HT1080 (cell line): ENCODE results near the gene OBSCN. TPM values are rescaled to one million over a fixed set of nuclear protein-coding genes. Genes with fewer than 3 reads are reported as not detected.
"Not testable (repeated sequence)": the region's sequence is repeated elsewhere in the genome, so short reads cannot be mapped to it uniquely, and the experiment has no call there.

Experiments
- DNase-seq: peaks from one replicate; pipeline ENCODE4 v3.0.0-alpha.2; 2015; ENCODE audit warnings: low read depth
- total RNA-seq: library from RNA; depleted of rRNA; stranded (reverse); fragments of >200 nt; shearing (Covaris generic); gene quantifications from 2 replicates; pipeline ENCODE4 v1.2.3, GENCODE V29; 2014

OBSCN gene
- total RNA-seq, 1 experiment from 2014 or later, result 0.66 TPM

DNA sequence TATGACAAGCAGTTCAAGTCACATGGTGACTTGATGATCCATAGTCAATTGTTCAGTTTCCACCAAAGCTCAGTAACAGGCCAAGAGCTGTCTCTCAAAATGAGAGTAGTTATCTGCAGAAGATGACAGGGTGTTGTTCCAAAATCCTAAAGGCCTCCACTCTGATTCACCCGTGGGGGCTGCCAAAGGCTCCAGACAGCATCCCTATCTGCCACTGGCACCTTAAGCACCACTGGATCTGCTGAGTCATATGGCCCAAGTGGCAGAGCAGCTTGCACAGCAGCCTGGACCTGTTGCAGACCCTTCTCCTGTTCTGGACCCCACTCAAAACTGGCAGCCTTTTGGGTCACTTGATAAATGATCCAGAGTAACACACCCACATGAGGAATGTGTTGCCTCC is 44.6 kb downstream of the OBSCN start:
- not testable (repeated sequence) for DNase-seq

DNA sequence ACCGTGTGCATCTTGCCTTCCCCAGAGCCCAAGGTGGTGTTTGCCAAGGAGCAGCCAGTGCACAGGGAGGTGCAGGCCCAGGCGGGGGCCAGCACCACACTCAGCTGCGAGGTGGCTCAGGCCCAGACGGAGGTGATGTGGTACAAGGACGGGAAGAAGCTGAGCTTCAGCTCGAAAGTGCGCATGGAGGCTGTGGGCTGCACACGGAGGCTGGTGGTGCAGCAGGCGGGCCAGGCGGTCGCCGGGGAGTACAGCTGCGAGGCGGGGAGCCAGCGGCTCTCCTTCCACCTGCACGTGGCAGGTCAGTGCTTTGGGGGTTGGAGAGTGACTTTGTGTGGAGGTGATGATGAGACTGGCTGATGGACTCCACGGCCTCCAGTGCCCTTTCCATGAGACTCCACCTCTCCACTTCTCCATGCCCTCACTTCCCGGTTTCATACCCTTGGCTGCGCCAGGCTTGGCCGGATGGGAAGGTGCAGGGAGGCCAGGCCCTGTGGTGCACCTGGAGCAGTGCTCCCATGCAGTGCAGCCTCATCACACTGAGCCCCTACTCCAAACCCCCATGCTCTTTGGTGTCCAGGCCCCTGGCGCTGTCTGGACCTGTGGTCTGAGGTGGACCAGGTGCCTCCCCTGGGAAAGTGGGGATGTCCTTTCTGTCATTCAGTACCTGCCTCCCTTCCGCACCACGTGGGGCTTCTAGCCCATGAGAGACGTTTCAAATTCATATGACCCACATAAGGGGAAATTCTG is 49.0 kb downstream of the OBSCN start:
- no peak for DNase-seq

DNA sequence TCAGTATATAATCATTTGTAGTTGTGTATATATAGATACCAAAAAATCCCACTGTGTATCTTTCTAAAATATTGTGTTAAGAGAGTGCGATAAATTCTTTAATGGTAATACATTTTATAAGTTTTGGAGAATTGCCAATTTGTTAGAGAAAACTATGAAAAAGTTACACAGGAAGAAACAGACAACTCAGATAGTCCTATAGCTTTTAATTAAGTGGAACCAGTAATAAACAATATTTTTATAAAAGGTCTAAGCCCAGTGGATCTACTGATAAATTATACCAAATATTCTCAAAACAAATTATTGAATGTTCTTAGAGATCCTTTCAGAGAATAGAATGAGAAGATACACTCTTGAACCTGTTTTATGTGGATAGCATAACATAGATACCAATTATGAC is 50.6 kb downstream of the OBSCN start:
- DNase-seq, result no peak

DNA sequence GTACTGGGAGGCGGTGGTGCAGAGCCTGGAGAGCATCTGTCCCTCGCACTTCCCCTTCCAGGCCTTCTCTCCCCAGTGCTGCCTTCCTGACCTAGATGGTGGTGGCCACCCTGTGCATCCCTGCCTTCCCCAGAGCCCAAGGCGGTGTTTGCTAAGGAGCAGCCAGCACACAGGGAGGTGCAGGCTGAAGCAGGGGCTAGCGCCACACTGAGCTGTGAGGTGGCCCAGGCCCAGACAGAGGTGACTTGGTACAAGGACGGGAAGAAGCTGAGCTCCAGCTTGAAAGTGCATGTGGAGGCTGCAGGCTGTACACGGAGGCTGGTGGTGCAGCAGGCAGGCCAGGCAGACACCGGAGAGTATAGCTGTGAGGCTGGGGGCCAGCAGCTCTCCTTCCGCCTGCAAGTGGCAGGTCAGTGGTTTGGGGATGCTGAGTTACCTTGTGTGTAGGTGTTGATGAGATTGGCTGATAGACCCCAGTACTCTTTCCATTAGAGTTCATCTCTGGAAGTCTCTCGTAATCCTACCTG is 51.6 kb downstream of the OBSCN start:
- no peak for DNase-seq

DNA sequence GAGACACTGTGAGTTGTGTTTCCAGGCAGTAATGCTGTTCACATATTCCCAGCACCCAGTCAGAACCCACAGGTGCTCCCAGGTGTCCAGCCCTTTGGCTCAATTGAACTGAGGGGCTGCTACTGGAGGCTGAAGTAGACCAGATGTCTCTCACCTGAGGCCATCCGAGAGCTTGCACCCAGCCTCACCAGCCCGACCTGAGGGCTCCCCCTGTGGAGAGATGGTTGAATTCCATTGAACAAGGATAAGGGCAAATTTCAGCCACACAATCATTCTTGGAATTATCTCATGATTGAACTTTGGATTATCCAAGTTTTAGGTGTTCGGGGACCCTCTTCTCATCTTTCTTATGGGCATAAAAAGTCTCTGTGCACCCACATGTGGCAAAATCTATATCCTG is 52.1 kb downstream of the OBSCN start:
- DNase-seq, result no peak

DNA sequence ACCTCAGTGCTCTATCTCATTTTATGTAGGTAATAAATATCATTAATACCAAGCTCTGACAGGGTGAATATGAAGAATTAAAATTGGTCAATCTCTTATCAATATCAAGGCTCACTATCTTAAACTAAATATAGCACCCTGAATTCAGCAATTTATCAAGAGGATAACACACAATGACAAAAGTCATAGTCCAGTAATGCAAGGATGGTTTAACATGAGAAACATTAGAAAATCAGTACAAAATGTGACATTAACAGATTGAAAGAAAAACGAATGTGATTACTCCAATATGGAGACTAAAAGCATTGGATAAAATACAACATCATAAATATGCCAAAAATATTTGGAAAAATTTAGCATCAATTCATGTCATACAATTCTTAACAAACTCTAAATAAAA is 53.9 kb downstream of the OBSCN start:
- DNase-seq, result no peak

DNA sequence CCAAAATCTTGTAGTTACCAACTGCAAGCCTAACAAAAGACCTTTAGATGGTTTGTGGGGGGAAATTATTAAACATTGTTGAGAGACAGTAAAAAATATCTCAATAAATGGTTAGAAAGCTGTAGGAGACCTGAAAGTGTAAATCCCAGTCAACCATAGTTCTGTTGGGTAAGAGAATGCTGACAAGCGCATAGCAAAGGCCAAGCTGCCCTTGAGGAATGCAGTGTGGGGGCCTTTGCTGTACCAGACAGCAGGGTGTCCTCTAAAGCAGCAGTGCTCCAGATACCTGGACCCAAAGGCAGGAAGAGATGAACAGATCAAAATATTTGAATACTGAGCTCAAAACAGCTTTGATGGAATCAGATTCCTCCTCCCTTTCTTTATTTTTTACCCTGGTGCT is 54.6 kb downstream of the OBSCN start:
- no peak for DNase-seq

DNA sequence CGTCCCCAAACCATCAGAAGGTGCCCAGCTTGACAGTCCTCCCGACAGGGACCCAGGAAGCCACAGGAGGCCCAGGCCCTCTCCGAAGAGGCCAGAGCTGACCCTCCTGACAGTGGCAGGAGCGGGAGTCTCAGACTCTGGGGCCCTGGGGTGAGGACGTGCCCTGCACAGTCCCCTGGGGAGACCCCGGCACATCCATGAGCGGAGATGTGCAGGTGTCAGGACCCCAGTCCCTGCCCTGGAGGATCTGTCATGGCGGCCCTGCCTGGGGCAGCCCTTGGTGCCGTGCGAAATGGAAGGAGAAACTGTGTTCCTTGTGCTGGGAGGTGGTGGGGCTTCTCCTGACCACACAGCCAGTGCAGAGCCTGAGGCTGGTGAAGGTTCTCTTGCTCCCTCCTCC is 55.8 kb downstream of the OBSCN start:
- no peak for DNase-seq

DNA sequence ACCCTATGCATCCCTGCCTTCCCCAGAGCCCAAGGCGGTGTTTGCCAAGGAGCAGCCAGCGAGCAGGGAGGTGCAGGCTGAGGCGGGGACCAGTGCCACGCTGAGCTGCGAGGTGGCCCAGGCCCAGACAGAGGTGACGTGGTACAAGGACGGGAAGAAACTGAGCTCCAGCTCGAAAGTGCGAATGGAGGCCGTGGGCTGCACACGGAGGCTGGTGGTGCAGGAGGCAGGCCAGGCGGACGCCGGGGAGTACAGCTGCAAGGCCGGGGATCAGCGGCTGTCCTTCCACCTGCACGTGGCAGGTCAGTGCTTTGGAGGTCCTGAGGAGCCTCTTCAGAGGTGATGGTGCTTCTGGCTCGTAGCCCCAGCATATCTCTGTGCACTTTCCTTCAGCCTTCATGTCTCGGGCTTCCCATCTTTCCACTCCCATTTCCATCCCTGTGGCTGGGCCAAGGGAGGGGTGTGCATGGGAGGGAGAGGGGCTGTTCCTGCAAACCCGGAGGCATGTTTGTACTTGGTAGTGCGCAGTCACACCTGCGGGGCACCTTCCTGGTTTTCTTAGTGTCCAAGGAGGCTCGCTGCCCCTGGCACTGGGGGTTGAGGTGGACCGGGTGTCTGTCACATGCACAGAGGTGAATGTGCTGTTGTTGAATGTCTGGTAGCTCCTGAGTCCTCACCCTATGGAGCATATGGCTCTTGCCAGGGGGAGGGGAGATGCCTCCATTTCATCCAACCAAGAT is 56.4 kb downstream of the OBSCN start:
- DNase-seq, result no peak

DNA sequence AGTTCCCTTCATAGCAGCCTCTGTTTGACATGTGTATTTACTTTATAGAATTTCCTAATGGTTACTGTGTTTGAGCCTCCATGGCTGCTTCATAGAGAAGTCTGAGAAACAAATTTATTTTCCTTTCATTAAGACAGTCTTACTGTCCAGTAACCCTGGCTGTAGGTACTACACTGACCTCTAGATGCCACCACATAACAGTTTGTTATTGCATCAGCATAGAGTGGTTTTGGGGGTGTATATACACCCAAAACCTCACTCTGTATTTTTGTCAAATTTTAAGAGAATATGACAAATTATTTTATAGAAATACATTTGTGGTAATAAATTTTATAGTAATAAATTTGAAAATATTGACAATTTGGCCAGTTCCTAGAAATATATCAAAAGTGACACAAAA is 57.3 kb downstream of the OBSCN start:
- no peak for DNase-seq

DNA sequence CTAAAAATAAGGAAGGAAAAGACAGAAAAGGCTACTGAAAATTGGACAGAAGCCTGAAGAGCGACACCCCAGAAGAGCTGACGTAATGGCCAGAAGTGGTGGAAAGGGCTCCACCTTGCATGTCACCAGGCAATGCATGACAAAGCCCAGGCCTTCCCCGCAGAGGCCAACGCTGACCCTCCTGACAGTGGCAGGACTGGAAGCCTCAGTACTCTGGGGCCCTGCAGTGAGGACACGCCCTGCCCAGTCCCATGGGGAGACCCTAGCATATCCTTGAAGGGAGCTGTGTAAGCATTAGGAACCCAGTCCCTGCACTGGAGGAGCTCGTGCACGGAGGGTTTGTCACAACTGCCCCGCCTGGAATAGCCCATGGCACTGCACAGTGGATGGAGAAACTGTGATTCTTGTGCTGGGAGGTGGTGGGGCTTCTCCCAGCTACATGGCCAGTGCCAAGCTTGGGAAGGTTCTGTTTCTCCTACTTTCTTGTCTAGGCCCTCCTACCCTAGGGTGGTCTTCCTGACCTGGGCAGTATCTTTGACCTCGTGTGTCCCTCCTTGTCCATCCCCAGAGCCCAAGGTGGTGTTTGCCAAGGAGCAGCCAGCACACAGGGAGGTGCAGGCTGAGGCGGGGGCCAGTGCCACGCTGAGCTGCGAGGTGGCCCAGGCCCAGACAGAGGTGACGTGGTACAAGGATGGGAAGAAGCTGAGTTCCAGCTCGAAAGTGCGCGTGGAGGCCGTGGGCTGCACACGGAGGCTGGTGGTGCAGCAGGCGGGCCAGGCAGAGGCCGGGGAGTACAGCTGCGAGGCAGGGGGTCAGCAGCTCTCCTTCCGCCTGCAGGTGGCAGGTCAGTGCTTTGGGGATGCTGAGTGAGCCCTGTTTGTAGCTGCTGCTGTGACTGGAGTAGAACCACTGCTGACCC is 60.4 kb downstream of the OBSCN start:
- no peak for DNase-seq

DNA sequence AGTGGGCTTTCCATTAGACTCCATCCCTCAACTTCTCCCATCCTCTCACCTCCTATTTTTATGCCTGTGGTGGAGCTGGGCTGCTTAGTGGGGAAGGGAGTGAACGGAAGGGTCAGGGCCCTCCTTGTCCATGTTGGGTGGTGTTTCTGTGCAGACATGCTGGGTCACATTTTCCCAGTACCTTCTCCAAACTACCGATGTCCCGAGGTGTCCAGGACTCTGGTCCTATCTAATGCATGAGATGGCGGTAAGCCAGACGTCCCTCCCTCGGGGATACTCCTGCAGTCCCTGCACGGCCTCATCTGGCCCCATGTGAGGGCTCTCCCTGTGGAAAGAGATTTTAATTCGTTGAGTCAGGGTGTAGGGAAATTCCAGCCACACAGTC is 61.0 kb downstream of the OBSCN start:
- no peak for DNase-seq

DNA sequence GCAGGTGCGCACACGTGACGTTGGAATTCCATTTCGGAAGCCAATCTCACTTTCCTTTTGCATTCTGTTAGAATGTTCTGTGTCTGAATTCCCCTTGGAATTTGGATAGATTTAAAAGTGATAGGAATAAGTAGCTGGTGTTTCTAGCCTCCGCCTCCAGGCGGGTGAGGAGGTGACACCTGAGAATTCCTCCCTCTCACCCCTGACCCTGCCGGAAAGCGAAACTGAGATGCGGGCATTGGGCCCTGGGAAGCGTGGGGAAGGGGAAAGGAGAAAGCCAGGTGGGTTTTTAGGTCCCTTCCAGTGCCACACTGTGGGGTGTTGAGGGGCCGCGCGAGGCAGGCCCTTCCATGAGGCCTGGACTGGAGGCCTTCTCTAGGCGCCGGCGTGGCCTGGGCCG is 61.6 kb downstream of the OBSCN start:
- DNase-seq, result not testable (repeated sequence)

DNA sequence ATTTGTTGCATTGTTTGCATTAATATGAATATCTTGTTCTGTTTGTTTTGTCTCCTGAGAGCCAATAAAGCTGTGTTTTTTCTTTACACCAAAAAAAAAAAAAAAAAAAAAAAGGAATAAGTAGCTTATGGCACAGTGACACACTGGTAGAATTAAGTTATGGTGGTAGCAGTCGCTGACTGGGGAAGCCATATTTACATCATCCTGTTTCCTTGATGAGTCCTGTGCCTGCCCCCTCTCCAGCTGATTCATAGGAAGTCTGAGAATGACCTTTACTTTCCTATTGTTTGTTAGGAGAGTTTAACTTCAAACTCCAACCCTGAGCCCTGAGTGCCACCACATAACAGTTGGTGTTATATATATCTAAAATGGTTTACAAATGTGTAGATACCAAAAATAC is 62.2 kb downstream of the OBSCN start:
- peak; percentile 30 for DNase-seq

DNA sequence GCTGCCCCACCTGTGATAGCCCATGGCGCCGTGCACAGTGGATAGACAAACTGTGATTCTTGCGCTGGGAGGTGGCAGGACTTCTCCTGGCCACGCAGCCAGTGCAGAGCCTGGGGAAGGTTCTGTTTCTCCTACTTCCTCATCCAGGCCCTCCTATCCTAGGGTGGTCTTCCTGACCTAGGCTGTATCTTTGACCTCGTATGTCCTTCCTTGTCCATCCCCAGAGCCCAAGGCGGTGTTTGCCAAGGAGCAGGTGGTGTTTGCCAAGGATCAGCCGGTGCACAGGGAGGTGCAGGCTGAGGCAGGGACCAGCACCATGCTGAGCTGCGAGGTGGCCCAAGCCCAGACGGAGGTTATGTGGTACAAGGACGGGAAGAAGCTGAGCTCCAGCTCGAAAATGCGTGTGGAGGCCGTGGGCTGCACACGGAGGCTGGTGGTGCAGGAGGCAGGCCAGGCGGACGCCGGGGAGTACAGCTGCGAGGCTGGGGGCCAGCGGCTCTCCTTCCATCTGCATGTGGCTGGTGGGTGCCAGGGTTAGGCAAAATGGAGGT is 63.9 kb downstream of the OBSCN start:
- DNase-seq, result no peak

DNA sequence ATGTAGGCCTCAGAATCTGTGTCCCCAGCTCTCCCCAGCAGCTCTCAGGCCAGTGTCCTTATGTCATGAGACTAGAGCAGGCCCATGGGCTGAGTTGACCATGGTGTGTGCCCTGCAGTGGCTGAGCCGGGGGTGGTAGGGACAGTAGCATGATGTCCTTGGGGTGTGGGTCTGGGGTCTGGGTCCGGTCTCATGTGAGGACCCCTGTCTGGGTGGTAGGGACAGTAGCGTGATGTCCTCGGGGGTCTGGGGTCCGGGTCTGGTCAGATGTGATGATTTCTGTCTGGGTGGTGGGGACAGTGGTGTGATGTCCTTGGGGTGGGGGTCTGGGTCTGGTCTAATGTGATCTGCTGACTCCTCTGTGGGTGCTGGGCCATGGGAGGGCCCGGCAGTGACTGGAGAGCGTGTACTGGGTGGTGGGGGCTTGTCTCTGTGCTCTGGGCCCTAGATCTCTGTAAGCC is 64.5 kb downstream of the OBSCN start:
- no peak for DNase-seq

DNA sequence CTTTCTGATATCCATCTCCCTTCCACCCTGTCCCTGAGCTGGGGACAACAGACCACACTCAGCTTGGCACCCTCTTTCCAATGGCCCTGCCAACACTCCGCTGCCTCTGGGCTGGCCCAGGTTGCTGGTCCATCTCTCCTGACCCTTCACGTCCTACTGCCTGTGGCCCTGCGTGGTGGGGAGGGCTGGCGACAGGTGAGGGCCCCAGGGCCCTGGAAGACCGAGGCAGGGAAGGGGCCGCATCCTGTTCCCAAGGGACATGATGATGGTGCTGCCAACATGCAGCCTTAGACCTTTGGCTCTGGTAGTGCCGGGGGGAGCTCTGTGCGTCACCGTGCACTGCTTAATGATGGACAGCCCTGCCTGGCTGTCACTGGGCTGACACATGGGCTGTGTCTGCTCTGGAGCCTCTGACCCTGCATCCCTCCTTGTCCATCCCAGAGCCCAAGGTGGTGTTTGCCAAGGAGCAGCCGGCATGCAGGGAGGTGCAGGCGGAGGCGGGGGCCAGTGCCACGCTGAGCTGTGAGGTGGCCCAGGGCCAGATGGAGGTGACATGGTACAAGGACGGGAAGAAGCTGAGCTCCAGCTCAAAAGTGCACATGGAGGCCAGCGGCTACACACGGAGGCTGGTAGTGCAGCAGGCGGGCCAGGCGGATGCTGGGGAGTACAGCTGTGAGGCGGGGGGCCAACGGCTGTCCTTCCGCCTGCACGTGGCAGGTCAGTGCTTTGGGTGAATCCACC is 65.2 kb downstream of the OBSCN start:
- no peak for DNase-seq

DNA sequence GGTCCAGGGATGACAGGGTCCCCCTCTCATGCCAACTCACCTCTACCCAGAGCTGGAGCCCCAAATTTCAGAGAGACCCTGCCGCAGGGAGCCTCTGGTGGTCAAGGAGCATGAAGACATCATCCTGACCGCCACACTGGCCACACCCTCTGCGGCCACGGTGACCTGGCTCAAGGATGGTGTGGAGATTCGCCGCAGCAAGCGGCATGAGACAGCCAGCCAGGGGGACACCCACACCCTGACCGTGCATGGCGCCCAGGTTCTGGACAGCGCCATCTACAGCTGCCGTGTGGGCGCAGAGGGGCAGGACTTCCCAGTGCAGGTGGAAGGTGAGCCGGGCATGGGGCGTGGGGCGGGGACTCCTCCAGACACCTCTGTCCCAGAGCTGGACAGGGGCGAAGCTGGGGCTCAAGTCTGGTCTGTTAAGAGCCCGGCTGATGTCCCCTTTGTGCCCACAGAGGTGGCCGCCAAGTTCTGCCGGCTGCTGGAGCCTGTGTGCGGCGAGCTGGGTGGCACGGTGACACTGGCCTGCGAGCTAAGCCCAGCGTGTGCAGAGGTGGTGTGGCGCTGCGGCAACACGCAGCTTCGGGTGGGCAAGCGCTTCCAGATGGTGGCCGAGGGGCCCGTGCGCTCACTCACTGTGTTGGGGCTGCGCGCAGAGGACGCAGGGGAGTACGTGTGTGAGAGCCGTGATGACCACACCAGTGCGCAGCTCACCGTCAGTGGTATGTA is 66.0 kb downstream of the OBSCN start:
- no peak for DNase-seq

DNA sequence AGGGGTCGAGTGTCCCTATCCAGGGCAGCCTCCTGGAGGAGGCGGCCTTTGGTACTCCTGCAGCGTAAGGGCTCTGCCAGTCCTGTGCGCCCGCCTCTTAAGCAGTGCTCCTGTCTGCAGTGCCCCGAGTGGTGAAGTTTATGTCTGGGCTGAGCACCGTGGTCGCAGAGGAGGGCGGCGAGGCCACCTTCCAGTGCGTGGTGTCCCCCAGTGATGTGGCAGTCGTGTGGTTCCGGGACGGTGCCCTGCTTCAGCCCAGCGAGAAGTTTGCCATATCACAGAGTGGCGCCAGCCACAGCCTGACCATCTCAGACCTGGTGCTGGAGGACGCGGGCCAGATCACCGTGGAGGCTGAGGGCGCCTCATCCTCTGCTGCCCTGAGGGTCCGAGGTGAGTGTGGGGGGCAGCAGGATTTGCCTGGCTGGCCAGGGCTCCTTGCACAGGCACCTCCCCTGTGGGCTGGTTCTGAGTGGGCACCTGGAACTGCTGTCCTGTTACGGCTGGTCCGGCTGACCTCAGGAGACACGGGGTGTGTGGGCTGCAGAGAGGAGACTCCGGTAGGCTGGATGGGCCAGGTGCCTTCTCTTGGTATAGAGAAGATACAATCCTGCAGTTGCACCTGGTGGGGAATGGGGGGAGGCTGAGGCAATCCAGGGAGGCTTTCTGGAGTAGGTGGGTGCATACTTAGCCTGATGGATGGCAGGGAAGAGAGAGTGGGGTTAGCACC is 66.8 kb downstream of the OBSCN start:
- no peak for DNase-seq

DNA sequence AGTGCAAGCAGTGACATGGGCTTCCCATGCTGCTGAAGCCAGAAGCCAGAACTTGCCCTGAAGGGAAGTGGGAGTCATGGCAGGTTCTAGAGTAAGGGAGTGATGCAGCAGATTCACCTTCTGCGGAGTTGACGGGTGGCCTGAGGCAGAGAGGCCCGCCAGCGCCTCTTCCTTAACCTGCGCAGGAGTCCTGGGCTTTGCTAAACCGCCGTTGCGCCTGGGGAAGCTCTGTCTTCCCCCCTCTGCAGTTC is 67.3 kb downstream of the OBSCN start:
- DNase-seq, result no peak
